Testis (tissue), 2 donors: Measurements from ENCODE around the gene FAM174A.

ENCODE experiments used
- POLR2A ChIP-seq: fragments of 450-650 bp; IDR thresholded peaks from one replicate; pipeline ENCODE4 v1.6.1; 2017; ENCODE audit warnings: antibody characterized with exemption, mild to moderate bottlenecking, moderate library complexity
- TF ChIP-seq, protein P1 (sequence below), 3 experiments: fragments of 450-650 bp in 2 of 3; fragments of 200-600 bp in 1 of 3; sonication (generic) in 1 of 3; IDR thresholded peaks; one replicate each; pipeline ENCODE4 v1.5.1; 2016 to 2019; ENCODE audit warnings: antibody characterized with exemption in 3 of 3, mild to moderate bottlenecking in 2 of 3, moderate library complexity in 1 of 3

DNA sequence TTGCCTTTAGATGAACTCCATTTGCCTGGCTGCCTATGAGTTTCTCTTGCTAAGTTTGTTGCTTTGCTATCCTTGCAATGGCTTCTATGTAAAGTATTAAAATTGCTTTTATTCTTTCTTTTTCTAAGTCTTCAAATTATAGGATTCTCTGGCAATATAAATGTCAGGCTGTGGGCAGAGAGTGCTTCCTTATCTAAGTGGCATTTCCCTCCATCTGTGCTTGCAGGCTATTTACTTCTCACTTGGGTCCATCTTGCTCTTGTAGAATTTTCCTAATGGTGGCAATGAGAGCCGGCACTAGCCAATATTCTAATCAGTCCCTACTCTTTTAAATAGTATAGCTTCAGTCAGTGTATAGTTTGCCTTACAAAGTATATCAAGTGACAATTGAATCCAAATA is 63.3 kb downstream of the FAM174A start:
- TF ChIP-seq, protein P1, sequence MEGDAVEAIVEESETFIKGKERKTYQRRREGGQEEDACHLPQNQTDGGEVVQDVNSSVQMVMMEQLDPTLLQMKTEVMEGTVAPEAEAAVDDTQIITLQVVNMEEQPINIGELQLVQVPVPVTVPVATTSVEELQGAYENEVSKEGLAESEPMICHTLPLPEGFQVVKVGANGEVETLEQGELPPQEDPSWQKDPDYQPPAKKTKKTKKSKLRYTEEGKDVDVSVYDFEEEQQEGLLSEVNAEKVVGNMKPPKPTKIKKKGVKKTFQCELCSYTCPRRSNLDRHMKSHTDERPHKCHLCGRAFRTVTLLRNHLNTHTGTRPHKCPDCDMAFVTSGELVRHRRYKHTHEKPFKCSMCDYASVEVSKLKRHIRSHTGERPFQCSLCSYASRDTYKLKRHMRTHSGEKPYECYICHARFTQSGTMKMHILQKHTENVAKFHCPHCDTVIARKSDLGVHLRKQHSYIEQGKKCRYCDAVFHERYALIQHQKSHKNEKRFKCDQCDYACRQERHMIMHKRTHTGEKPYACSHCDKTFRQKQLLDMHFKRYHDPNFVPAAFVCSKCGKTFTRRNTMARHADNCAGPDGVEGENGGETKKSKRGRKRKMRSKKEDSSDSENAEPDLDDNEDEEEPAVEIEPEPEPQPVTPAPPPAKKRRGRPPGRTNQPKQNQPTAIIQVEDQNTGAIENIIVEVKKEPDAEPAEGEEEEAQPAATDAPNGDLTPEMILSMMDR (IDR thresholded peaks at IDR 0.05): no peak
- TF ChIP-seq POLR2A: no peak
